ENCODE results near the gene MTA3. TPM values are rescaled to one million over a fixed set of nuclear protein-coding genes. Genes with fewer than 3 reads are reported as not detected.

Gene MTA3
- total RNA-seq, 1 donor from 2014 or later, result 47.6 TPM

DNA sequence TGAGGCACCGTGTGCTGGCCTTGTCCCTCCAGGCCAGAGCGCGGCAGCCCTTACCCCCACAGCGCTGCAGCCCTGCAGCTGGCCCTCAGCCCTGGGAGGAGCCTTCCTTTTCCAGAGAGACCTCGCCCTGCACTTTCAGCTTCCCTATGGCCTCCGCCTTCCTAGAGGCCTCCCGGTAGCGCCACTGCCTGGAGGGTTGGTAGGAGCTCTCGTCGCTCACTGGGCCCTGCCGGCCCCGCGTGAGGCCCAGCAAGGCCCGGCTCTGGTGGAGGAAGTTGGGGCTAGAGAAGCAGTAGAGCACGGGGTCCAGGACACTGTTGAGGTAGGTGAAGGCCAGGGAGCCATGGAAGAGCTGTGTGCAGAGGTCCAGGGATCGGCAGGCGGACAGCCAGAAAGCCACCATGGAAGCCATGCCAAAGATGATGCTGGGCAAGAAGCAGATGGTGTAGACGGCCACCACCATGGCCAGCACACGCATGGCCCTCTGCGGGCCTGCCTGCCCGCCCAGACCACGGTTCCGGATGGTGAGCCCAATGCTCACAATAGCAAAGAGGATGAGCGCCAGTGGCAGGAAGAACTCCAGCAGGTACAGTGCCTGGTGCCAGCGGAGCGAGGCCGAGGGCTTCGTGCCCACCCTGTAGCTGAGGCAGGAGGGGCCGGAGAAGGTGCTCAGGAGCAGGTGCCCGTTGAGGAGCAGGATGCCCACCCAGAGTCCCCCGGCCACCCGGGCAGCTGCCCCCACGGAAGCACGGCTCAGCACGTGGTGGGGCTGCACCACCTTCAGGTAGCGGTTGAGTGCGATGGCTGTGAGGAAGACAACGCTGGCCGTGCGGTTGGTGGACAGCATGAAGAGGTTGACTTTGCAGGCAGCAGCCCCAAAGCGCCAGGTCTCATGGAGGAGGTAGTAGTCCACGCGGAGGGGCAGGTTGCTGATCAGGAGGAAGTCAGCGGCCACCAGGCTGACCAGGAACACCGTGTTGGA is 194.7 kb downstream of the MTA3 start:
- DNase-seq (ENCODE audit: low read depth), result no peak

DNA sequence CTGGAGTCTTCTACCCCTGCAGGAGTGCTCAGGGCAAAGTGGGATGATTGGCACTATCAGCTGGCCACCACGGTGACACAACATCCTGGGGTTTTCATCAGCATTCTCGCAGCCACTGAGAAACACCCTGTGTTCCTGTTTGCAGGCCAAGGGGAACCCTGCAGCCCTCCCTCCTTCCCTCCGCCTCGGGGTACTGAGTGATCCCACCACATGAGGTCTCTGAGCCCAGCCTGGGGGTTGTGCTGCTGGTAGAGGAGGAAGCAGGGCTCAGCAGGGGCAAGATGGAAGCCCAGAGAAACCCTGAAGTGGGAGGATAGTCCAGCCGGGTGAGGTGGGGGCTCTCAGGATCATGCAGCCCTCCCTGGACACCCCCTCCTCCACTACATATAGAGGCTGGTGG is 195.7 kb downstream of the MTA3 start, which contains the start of gene OXER1:
Gene OXER1, minus strand, starts transcription at position 40 of the 400 bp plus-strand sequence. CDS start 73 bp downstream, outside the sequence.
- DNase-seq (ENCODE audit: low read depth), result no peak

DNA sequence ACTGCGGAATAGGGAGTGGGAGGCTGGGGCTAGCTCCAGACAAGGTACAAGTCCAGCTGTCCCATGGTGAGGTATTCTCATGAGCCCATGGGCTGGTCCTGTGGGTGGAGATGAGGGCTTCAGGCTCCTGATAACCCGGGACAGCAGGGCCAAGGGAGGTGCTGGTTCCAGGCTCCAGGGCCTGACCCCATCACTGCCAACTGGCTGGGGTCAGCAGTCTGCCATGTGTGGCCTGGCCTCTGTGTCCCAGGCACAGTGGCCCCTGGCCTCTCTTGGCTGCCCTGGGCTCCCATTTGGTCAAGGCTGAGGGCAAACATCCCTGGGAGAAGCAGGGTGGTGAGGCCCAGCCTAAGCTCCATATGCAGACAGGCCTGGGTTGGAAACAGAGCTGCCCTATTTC is 196.5 kb downstream of the MTA3 start:
- DNase-seq (ENCODE audit: low read depth), result no peak

DNA sequence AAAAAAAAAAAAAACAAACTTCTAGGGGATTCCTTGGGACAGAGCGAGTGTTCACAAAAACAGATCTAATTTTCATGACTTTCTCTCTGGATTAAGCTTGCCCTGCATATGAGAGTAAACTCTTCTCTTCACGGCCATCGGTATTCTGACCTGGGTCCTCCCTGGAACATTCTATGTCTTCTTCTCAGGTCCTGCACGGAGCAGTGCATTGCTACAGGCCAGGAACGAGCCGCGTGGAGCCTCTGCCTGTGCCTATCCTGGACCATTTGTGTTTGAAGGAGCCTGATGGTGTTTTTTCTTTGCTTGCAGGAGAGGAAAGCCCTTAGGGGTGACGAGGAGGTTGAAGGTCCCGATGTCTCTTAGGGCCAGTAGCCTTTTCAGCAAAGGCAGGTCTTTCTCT is 197.3 kb downstream of the MTA3 start:
- no peak for DNase-seq (ENCODE audit: low read depth)

DNA sequence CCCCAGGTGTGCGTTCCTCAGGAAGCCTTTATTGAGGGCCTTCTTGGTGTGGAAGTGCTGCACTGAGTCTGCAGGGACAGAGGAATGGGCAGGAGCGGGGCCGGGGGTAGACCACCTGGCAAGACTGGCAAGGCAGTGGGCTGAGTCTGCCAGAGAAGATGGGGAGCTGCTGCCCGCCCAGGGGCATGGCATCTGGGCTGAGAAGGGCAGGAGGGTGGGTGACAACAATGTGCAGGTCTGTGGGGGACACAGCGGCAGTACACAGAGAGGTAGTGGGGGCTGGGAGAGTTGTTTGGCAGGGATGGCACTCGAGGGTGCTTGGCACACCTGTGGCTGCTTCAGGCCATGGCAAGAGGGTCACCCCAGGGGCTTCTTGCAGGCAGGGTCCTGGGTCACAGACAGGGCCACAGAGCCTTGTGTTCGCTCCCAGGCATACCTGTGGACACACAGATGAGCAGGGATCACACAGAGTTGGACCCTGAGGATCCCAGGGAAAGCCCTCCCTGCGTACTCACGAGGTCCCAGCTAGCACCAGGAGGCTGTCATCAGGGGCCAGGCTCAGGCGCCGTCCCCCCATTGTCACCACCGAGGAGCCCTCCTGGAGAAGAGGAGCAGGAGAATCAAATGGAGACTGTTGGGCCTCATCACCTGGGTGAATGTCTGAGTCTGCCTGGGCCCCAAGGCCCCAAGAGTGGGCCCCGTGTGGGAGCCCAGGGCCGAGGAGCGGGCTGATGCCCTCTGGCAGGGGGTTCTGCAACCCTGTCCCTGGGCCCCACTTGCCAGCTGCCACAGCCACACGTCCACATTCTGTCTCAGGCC is 198.9 kb downstream of the MTA3 start:
- no peak for DNase-seq (ENCODE audit: low read depth)

DNA sequence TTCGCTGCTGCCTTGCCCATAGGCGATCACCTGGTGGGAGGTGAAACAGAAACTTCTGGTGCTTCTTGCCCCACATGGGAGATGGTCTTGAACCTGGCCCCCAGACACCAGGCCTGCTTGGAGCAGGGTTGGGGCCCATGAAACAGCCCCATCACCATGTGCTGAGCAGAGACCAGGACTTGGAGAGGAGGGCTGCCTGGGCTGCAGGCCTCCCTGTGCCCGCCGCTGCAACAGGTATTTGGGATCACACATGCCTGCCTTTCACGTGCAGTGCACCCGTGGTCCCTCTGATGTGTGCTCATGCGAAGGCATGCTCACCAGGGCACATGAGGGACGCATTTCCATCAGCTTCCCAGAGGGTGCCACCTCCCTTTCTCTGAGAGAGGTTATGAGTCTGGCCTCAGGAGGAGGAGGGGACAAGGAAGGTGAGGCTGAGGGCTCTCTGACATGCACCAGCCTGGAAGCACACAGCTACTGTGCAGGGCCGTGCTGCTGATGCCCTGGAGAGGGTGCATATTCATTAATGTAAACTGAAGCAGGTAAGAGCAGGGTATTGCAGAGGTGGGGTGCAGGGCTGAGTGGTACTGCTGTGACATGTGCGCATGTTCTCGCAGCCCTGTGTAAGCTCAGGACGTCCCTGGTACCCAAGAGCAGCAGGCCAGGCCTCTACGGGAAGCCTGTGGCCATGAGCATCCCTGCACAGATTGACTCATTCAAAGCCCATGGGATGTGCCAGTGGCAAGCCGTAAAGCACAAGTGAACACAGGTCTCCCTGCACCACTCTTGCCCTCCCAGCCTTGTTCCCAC is 199.7 kb downstream of the MTA3 start:
- no peak for DNase-seq (ENCODE audit: low read depth)

DNA sequence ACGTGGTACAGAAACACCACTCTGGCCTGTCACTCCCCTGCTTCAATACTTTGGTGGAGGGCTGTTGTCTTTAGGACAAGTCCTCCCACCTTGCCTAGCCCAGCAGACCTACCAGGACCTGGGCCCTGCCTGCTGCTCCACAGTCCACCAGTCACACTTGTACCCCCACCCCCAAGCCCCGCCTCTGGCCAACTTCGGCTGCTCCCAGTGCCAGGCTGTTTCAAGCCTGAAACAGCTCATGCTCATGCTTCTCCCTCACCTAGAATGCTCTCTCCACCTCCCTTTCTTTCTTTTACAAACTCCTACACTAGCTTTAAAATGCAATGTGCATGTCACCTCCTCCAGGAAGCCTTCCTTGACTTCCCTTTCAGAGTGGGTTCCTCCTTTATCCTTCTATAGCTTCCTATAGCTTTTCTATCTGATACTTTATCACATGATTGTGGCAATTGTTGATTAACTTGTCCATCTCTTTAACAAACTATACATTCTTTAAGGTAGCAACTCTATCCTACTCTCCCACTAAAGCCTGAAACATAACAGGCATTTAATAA is 200.3 kb downstream of the MTA3 start:
- DNase-seq (ENCODE audit: low read depth), result no peak

DNA sequence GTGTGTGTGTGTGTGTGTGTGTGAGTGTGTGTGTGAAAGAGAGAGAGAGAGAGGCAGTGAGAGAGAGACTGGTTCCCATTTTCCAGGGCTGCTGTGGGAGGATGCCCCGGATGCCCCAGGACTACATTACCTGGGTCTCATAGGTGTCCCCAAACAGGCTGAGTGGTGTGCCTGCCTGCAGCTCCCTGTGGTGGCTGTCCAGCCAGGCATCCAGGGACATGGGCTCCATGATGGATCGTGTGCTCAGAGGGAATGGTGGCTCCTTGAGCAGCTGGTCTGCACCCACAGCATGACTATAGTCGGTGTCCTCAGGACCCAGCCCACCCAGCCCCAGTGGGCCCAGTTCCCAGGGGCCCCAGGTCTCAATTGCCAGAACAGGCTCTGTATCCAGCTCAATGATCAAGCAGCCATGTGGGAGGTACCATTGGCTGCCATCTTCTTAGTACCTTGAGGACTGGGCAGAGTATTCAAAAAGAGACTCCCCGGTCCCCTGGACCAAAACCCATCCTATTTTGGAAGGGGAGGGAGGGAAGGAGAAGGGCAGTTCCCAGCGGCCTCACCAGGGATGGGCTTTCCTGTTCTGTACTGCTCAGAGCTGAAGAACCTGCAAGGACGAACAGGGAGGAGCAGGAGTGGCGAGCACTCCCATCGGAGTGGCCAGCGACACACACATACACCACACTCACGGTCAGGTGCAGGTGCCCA is 201.3 kb downstream of the MTA3 start:
- DNase-seq (ENCODE audit: low read depth), result no peak

DNA sequence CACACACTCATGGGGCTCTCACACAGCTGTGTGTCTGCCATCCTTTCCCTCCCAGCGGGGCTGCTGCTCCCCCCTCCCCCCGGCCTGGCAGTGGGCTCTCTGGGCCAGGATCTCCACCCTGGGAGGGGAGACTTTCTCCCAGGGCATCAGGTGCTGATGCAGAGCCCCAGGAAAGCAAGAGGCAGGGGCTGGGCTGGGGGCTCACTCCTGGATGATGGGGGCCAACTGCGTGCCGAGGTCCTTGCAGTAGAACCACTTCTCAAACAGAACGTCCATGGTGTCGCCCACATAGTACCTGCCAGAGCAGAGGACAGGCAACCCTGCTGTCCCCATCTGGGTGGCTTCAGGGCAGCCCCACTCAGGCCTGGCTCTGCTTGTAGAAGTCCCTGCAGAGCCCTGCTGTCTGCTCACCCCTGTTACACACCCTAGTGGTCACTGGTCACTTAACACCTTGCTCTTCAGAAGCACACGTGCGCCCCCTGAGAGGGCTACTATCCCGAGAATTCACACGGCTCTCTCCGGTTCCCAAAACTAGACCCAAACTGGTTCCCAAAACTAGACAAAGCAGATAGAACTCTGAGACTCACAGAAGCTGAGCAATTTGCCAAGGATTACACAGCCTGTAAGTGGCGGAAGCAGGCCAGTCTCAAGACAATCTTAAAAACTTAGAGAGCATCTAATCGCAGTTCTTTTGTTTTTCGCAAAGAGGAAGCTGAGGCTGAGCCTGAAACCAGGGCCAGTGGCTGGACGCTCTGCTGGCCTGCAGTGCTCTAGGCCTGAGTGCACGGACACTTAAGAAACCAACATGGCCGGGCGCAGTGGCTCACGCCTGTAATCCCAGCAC is 202.1 kb downstream of the MTA3 start:
- peak; percentile 44 for DNase-seq (ENCODE audit: low read depth)

DNA sequence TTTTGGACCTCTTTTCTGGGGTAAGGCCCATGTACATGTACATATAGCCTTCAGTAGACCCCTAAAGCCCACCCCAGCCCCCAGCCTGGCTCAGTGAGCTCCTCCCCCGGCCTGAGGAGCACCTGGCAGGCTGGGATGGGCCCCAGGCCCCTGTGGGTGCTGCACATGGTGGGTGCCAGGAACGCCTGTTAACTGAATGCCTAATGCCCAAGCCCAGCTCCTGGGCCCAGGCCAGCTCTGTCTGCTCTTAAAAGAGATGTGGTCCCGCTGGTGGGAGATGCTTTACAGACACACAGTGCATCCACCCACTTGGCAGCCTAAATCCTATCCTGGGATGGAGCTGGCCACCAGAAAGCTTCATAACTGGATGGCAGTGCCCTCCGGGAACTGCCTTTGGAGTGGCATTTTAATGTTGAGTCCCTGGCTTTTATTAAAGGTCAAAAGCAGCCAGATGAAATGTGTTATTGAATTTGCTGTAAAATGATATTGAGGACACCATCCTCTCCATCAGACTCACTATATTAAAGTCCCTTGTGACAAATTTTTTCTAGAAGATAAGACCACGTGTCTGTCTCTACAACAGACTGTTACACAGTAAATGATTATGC is 203.2 kb downstream of the MTA3 start:
- DNase-seq (ENCODE audit: low read depth), result no peak

DNA sequence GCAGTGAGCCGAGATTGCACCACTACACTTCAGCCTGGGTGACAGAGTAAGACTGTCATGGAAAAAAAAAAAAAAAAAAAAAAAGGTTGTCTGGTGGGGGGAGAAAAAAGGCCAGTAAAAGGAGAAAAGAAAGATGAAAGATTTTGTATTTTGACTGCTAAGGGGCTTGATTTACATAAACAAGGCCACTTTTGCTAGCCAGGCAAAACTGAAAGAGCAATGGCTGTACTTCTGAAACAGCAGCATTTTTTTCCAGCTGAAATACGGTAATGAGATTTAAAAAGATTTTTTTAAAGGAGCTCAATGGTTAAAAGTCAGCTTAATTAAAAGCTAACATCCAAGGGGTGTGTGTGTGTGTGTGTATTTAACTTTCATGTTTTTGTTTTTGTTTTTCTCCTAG is 206.8 kb downstream of the MTA3 start:
- DNase-seq (ENCODE audit: low read depth), result no peak

DNA sequence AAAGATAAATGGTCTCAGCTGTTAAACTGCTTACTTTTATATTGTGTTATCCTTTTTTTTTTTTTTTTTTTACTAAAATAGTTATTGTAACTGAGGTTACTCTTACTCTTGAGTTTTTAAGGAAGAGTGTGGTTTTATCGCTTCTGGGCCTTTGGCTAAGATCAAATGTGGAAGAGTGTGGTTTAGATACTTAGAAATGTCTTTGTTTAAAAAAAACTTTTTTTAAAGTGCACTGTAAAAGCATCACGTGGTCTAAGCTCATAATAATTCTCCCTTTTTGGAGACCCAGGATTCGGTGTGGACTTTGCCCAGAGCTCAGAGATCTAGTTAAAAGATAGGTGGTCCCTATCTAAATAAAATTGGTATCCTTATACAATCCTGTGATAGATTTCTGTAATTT is 207.4 kb downstream of the MTA3 start:
- DNase-seq (ENCODE audit: low read depth), result no peak

DNA sequence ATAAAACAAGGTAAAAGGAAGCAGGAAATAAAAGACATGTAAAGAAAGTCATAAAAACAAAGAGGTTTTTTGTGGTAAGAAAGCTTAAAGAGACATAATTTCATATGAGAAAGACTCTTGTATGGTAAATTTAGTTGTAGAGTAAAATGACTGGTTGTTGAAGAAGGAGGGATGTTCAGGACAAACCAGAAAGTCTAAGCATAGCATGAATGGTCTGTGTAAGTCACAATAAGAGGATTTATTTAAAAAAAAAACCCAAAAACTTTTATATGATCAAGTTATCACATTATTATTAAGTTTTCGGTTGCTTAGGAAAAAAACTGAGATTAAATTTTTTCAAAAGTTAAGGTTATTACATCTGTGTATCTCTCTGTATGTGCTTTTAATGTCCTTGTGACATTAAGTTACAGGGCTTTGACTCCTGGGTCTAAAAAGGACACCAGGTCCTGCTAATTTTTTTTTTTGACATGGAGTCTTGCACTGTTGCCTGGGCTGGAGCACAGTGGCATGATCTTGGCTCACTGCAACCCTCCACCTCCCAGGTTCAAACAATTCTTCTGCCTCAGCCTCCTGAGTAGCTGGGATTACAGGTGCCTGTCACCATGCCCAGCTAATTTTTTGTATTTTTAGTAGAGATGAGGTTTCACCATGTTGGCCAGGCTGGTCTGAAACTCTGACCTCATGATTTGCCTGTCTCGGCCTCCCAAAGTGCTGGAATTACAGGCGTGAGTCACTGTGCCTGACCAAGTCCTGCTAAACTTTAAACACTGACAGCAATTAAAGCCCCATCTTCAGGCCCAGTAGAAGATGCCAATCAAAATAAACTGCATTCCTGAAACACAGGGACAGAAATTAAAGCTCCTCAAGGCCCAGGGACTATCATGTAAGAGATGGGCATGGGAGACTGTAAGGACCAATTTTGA is 209.7 kb downstream of the MTA3 start:
- peak; percentile 47 for DNase-seq (ENCODE audit: low read depth)

DNA sequence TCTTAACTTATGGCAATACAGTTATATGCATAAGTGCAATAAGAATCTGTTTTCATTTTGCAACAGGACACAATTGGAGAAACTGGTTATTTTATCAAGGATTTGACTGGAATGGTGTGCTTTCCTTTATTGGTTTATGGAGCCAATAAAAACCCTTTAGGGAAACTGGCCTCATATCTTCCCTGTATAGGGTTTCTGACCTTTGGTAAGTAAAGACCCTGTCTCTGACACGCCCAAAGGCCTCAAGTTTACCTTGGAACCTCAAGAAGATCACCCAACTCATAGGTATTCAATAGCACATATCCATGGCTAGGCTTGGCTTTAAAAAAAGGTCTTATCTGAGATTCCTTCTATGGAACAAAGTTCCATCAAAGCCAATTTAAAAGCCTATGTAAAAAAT is 212.7 kb downstream of the MTA3 start:
- DNase-seq (ENCODE audit: low read depth), result no peak

DNA sequence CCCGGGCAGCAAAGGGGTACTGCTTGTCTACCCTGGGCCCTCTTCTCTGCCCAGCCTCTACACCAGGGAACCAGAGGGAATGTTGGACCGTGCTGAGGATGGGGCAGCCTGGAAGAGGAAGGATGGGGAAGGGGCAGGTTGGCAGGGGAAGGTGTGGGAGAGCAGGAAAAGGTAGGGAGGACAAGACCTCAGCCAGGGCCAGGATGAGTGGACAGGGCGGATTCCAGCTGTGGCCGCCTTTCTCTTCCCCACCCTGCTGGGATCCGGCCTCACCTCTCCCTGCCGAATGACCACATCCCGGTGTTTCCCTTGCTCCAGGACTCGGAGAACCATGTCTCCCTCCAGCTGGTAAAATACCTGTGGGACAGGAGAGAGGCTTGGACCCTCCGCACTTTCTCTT is 215.1 kb downstream of the MTA3 start:
- DNase-seq (ENCODE audit: low read depth), result no peak

DNA sequence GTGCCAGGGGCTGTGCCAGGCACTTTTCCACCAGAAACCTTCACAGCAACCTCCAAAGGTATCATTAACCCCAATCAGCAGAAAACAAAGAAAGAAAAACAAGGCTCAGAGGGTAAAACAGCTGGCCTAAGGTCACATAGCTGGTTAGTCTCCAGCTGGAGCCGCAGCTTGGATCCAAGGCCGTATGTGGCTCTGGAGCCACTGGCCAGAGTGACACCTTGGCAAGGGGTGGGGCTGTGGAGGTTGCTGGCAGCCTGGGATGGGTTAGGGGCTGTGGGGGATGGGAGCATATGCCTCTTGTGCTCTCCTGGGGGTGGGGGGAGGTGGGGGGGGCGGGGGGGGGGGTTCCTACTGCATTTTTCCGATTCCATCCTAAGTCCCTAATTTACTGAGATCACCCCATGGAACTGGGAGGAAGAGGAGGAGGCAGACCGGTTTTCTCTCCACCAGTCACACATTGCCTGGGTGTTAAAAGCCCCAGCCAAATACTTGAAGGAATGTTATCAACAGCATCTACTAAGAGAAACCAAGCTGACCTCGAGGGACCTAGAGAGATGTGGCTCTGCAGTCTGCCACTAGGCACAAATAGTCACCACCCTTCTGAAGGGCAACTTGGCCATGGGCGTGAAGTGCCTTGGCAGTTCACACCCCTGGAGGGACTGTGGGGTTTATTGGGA is 215.9 kb downstream of the MTA3 start:
- no peak for DNase-seq (ENCODE audit: low read depth)

DNA sequence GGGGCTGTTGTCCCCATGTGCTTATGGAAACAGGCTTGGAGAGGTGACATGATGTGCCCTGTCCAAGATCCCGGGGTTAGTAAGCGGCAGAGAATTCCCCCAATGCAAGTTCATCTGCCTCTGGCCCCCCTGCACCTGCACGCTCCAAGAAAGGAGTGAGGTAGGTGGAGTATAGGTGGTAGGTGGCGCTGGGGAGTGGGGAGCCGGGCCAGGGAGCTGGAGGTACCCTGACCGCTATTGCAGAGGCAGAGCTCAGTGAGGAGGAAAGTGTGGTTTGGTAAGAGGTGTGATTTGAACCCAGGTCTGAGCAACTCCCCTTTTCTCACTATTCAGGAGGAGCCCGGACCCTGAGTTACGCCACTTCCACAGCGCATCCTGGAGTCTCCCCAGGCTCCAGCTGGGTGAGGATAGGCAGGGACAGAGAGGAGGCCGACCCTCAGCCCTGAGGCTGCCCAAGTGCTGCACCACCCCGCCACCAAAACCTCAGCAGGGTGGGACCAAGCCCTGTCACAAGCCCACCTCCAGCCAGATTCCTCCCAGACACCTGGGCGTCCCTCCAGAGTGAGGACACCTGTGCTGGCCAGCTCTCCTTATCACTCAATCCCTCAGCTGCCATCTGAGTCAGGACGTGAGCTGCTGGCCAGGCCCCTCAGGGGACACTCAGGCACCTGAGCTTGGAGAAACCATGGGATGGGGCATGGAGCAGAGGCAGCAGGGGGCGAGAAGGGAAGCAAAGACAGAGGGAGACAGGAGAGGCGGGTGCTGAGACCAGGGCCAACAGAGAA is 218.3 kb downstream of the MTA3 start:
- DNase-seq (ENCODE audit: low read depth), result no peak
